Stimulated activated CD8-positive, alpha-beta memory T cell treated with anti-CD3 and anti-CD28 coated beads, Interleukin-4, amount 100 ng/mL, for 1 hour (primary cell): ENCODE results near the gene PRAC1.

Experiments
- DNase-seq, 2 donors: peaks; one replicate each; pipeline ENCODE4 v3.0.0-alpha.2; 2020; ENCODE audit warnings: low read depth in 2 of 2, low spot score in 1 of 2

PRAC1 gene

DNA sequence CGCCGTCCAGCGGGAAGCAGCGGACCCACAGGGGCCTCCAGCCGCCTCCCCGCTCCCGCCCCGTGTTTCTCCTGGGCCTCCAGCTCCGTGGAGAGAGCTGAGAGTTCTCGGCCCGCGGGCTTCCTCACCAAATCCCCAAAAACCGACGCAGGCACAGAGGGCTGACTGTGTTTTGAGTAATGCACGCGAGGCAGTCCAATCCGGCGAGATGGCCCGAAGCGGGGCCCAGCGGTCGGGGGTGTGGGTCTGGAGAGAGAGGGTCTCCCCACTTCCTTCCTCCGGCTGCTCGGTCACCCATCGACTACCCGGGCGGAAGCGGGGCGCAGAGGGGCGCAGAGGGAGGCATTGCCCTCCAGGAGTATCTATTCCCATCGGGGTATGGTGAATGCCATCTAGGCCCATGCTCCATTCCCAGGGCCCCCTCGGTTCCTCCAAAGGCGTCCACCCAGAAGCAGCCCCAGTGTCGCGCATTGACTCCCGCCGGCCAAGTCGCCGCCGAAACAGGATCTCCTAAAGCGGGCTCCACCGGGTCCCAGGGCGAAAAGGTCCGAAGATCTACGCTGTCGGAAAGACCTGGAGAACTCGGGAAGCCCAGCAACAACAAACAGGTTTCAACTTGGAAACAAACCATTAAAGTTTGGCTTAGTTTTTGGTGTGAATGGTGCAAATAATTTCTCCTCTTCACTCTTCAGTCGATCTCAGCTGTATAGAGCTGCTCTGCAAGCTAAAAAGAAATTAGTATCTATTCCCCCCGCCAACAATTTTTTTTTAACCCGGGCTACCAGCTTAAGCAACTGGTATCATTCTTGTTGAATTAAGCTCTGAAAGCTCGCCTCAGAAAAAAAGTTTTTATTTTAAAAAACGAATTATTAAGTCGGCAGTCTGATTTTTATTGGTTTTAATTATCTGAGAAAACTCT, 25.4 kb upstream of the PRAC1 start:
- no peak for DNase-seq

DNA sequence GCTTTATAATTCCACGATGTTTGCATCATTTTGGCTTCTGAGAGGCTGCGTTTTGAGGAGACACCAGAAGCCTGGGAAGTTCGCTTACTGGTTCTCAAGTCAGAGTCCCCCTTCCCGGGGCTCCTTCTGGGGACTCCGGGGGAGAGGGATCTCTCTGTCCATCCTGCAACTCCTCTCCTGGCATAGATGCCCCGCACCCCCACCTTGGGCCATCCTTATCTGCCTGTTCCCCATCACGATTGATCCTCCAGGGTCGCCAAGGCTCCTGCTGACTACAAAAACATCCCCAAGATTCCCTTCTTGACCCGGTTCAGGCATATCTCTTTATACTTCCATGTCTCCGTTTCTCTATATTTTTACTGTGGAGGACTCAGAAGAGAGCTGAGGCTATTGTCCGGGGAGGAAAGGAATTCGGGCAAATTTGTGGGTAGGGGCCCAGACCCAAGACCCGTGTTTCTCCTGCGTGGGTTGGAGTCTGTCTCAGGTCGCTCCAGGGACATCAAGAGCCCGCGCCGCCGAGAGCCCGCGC, 24.7 kb upstream of the PRAC1 start:
- DNase-seq, result no peak

DNA sequence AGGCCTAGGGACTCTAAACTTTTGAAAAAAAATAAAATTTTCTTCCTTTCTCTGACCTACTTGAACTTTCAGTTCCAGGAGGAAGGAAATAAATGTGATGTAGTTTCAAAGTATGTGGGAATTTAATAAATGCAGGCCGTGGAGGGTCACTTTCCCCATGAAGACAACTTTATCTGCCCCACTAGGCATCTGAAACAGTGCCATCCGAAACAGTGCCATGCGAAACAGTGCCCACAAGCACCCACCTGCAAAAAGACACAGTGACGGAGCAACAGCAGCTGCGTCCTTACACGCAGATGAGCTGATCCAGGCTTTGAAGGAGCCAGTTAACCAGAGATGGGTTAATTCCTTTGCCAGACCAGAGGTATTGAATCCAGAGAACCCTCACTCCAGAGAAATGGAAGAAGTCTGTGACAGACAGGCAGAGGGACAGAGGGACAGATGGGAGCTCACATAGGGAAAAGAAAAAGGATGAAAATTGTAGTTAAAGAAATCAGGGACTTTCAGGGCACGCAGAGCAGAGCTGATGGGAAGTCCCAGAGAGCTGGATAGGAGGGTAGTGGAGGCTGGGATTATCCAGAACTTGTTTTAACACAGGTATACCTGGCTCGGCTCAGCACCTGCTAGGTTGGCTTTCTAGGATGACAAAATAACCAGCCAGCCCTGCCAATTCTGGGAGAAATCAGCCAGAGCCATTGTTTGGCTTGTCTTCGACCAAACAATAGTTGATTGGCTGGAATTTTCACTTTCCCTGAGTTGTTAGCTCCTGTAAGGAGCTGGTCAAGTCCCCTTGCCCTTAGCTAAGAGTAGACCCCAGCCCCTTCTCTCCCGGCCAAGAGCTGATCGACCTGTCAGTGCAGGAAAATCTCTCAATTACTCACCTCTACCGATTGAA, 23.3 kb upstream of the PRAC1 start:
- no peak for DNase-seq

DNA sequence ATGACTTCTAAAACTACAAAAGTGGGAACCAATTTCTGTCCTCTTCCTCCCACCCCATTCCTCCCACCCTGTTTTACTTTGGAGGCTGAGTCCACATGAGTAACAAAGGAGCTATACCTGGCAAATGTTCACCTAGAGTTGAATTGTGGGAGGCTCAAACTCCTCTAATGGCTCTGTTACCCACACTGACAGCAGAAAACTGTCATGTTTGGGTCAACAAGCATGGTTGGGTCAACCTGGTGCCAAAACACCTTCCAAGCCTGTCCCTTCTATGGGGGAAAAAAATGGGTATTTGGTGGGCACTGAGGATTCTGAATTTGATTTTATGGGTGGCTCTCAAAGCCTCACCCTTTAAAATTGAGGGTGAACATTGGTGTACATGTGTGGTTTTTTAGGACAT, 18.2 kb upstream of the PRAC1 start:
- no peak for DNase-seq

DNA sequence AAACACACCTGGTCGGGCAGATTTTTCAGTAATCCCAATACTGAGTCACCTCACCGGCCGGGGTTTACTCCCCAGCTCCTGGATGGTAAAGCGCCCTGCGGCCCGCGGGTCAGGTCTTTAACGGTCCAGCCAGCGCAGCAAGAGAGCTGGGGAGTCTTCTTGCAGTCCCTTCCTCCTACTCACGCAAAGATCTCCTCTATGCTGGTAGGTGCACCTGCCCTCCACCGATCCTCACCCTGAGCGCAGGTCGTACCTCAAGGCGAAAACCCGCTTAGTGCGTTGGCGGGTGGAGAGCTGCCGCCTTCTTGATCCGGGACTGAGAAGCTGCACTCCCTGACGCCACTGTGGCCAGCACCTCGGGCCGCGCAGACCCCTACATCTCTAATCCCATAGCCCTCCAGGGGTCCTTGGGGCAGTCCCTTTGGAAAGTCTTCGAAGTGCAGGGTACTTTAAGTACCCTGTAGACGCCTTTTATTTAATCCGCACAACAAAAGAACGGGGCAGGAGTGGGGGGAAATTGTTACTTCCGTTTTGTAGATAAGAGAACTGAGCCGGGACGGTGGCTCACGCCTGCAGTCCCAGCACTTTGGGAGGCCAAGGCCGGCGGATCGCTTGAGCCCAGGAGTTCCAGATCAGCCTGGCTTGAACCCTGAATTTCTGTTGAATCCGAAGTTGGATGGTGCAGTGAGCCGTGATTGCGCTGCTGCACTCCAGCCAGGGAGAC, 16.6 kb upstream of the PRAC1 start:
- no peak for DNase-seq

DNA sequence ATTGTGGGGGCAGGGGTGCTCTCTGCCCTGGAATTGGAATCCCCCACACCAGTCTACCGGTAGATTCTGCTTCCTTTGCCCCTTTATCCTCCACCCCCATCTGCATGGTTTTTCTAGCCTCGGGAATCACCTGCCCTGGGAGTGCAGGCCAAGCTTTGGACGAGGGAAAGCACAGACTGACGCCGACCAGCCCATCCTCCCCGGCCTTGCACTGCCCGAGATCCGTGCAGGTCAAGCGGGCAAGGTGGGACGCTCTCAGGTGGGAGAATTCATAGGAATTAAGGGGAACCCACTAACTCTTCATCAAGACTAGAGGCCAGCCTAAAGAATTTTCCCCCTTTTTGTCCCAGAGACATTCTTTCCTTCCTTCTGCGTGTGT, 16.1 kb upstream of the PRAC1 start:
- no peak for DNase-seq

DNA sequence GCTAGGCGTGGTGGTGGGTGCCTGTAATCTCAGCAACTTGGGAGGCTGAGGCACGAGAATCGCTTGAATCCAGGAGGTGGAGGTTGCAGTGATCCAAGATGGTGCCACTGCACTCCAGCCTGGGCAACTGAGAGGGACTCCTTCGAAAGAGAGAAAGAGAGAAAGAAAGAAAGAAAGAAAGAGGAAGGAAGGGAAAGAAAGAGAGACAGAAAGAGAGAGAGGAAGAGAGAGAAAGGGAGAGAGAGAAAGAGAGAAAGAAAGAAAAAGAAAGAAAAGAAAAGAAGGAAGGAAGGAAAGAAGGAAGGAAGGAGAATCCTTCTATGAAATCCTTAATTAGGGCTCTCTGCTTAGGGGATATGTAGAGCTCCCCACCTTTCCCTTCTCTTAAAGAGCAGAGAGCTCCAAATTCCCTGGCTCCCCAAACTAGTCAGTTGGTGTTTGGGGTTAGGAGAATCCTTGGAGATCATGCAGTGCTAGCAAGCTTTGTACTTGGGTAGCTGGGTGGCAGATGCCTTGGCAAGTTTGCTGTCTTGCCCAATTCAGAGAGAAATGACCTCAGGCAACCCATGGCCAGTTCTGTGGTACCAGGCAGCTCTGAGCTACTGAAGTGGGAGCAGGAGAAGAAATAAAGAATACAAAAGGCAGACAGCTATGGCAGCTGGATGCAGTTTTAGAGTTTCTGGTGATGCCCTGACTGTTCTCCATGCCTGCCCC, 15.2 kb upstream of the PRAC1 start:
- no peak for DNase-seq

DNA sequence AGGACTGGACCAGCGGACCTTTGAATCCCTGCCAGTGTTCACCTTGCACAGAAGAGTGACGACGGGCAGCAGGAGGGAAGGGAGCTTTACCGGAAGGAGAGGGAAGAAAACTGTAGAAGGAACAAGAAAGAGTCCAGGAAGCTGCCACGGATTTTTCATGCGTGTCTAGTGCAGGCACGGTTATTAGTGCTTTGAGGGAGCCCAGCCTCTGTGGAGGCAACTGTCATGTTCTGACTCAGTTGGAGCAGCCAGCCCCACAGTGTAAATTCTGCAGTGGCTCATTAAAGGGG, 12.7 kb upstream of the PRAC1 start:
- DNase-seq, result no peak

DNA sequence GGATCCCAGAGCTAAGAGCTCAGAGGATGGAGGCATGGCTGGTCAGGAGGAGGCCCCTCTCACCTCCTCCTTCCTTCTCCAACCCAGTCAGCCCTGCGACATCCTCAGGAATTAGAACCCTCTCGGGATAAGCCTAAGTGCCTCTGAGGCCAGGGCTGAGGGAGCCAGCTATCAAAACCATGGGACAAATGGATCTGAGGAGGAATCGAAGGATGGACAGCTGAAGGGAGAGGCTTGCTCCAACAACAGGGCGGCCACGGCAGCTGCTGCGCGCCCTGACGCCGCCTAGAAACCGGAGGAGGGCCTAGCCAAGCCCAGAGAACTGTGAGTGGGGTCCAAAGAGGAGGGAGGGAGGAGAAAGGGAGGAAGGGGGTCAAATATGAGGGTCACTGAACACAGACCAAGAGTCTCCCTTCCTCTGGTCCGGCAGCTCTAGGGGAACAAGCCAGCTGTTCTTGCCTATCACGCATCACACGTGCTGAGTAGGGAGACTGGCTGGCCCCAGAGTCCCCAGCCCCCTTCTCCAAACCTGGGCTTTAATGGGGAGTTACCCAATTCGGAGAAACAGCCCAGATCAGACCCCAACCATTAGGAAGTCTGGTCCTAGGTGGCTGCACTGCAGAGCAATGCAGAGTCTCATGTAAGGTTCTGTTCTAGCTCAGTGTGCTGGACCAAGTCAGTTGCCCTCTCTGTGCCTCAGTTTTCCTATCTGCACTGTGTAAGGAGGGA, 12.2 kb upstream of the PRAC1 start:
- no peak for DNase-seq

DNA sequence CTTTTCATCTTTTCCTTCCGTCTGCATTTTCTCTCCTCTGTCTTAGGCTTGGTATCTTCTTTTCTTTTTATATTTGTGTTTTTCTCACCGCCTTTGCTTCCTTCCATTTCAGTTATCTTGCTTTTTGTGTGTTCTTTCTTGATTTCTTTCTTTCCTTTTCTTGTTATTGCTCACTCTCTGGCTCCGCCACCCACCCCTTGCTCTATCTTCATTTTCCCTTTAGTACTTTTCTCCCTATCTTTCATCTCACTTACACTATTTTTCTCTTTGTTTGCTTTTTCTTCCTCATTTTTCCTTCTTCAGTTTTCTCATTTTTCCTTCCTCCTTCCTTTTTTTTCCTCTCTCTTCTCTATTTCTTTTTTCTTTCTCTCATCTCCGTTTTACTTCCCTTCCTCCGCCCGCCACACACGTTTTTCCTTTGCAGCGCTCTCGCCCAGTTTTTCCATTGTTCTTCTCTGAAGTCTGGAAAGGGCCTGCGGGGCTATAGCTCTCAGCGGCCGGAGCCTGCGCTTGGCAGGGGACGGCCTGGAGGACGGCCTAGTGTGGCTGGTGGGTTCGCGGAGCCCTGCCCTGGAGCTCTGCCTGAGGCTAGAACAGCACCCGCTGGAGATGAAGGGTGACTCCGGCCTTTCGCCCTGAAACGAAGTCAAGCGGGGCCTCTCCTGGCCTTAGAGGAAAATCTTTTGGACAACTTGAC, 11.5 kb upstream of the PRAC1 start:
- DNase-seq, result no peak

DNA sequence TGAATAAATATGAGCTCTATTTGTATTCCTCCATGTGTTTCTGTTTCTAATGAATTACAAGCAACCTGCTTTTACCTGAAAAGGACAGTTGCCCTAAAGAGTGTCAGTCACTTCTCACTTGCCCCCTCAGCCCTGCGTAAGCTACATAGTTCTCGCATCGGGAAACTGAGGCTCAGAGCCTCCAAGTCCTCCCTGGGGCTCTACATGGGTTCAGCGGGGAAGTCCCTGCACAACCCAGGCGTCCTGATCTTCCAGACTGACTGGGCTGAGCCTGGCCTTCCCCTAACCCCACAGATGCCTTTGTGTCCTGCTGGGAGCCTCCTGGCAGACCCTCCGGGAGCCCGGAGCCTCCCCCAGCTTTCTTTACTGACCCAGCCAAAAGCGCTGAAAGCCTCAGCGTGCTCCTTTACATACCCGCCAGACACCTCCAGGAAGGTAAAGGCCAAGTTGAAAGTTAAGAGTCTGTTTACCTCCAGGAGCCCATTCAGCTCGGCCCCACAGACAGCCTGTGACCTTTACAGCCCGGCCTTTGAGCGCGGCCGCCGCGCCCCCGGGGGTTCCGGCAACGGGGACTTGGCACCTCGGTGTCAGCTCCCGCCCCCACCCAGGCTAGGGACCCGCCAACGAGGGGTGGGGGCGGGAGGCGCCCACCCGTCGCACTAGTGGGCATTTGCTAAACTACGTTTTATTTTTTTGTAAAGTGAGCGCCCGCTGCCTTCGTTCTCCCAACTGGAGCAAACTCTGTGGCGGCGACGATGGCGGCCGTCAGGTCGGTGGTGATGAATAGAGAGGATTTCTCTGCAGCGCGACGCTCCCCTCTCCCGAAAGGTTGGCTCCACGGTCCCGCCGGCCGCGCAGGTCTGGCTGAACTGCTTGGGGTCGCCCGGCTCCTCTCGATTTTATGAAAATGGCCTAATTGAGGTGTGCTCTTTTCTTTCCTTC, 10.6 kb upstream of the PRAC1 start:
- no peak for DNase-seq

DNA sequence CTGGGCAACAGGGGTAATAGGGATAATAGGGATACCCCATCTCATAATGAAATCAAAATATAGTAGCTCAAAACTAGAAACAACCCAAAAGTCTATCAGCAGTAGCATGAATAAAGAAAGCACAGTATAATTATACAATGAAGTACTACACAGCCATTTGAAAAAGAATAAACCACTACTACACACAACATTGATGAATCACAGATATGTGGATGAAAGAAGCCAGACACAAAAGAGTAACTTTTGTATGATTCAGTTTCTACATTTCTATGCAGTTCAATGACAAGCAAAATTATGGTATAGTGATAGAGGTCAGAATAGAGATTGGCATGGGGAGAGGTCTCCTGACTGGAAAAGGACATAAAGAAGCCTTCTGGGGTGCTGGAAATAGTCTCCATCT, 9.0 kb upstream of the PRAC1 start:
- DNase-seq, result no peak

DNA sequence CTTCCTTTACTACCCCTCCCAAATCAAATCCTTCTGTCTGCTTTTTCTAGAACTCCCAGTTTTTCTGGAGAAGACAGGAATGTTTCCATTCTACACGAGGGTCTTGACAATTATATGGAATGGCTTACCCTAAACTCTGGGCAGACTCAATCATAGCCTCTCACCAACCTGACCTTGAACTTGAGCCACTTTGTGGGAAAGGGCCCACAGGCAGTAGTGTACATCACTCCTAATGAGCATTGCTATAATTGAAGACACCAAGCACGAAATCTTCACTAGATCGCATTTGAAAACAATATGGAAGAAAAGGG, 7.9 kb upstream of the PRAC1 start:
- DNase-seq, result no peak

DNA sequence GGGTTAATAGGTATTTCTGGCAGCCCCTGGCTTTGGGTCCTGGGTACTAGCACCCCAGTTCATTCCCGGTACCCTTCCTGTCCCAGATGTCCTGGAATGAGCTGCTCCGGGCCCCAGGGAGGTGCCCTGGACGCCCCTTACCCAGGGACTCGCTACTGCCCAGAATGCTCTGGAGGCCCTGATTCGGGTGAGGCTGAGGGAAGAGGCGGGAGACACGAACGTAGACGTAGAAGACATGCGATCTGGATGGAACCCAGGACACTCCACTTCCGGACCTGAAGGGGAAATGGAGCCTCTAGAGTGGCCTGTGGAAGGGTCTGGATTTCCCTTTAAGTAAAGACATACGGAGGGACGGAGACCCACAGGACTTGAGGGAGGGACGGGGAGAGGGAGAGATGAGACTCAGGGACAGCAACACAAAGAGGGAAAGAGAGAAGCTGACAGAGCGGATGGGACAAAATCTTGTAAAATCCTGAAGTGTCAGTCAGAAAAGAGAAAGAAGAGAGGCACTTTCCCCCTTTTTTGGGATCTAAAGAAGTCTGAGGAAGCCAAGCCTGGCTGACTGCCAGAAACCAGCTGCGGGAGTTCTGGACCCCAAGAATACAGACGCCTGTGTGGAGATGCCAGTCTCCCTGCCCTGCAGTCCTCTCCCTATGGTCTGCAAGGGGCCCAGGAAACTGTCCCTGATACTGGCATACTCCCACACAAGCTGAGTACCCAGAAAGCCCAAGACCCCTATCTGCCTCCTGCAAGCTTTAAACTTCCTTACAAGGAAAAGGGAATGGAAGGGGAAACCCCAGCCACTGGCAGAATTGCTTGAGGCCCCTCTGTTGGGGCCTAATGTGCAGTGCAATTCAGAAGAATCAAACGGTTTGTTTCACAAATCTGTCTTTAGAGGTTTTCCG, 7.3 kb upstream of the PRAC1 start:
- no peak for DNase-seq

DNA sequence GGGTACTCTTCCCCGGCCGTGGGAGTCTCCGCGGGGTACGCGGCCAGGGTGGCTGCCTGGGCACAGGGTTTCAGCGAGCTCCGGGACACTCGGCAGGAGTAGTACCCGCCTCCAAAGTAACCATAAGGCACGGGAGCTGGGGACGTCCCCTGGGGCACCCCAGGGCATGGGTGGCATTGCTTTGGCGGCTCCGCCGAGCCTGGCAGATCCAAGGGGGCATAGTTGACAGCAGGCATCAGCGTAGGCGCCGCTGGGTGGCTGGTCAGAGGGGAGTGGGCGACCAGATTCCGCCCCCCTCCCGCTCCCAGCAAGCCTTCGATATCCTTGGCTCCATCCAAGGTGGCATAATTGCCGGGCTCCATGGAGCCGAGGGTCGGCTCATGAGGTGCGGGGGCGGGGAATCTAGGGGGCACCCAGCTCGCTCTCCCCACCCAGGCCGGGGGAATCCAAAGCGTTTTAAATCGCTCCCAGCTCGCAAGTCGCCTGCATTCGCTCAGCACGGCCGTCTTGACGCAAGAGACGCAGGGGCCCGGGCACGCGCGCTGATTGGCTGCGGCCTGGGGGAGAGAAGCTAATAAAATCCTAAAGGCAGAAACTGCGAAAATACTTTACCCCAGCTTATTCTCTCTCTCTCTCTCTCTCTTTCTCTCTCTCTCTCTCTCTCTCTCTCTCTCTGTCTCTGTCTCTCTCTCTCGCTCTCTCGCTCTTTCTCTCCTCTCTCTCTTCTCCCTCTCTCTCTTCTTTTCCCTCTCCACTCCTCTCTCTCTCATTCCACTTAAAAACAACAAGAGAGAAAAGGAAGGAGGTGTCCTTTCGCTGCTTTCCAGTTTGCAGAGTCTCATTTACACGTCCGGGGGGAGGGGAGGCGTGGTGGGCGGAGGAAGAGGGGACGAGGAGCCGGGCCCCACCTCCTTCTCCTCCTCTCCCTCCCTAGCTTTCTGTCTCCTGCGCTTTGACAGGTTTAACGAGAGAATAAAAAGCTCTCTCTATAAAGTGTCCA, 6.2 kb upstream of the PRAC1 start, which contains the start of gene HOXB13:
TSS of gene HOXB13 (minus strand) at position 519 of the 1,000 bp plus-strand sequence. CDS start at position 362, 157 bp downstream.
- DNase-seq, result no peak
